Activated CD4-positive, CD25-positive, alpha-beta regulatory T cell (primary cell): Measurements from ENCODE around the gene RC3H1.
"Not testable (repeated sequence)": the region's sequence is repeated elsewhere in the genome, so short reads cannot be mapped to it uniquely, and the experiment has no call there.

Experiments
- DNase-seq, 4 experiments: peaks; one replicate each; lab custom pipeline; 2025; lab: John Stamatoyannopoulos, UW

Gene RC3H1

GRCh38 chr1:174022080-174022975 is at the start of gene RC3H1:
Gene RC3H1 (minus strand): TSS chr1:174022357. CDS start chr1:173992985, 29,372 bp downstream.
- peak; percentile 74 to 84 (median 80) for DNase-seq

- DNase-seq = no peak
Observed at GRCh38 chr1:174070614-174071013, 48.5 kb upstream of the RC3H1 start.

- DNase-seq = no peak
Observed at GRCh38 chr1:174068000-174068399, 45.8 kb upstream of the RC3H1 start.

- DNase-seq = no peak
Observed at GRCh38 chr1:174060090-174060489, 37.9 kb upstream of the RC3H1 start.

GRCh38 chr1:174058624-174059023 is 36.5 kb upstream of the RC3H1 start:
- no peak for DNase-seq

- DNase-seq = not testable (repeated sequence)
Observed at GRCh38 chr1:174056609-174057008, 34.5 kb upstream of the RC3H1 start.

- DNase-seq = not testable (repeated sequence)
Observed at GRCh38 chr1:174055797-174056196, 33.6 kb upstream of the RC3H1 start.

GRCh38 chr1:174053826-174054225 is 31.7 kb upstream of the RC3H1 start:
- no peak for DNase-seq

GRCh38 chr1:174052621-174053020 is 30.5 kb upstream of the RC3H1 start:
- DNase-seq = no peak

- no peak for DNase-seq
Observed at GRCh38 chr1:174051956-174052355, 29.8 kb upstream of the RC3H1 start.

GRCh38 chr1:174049514-174049913 is 27.4 kb upstream of the RC3H1 start:
- DNase-seq = no peak

- DNase-seq = no peak
Observed at GRCh38 chr1:174044418-174045222, 22.5 kb upstream of the RC3H1 start.

- DNase-seq = not testable (repeated sequence)
Observed at GRCh38 chr1:174042509-174042908, 20.4 kb upstream of the RC3H1 start.

- no peak for DNase-seq
Observed at GRCh38 chr1:174041369-174041768, 19.2 kb upstream of the RC3H1 start.

GRCh38 chr1:174040387-174040786 is 18.2 kb upstream of the RC3H1 start:
- DNase-seq = no peak

GRCh38 chr1:174039027-174039426 is 16.9 kb upstream of the RC3H1 start:
- no peak for DNase-seq

GRCh38 chr1:174036798-174037197 is 14.6 kb upstream of the RC3H1 start:
- no peak for DNase-seq

- DNase-seq = no peak
Observed at GRCh38 chr1:174036204-174036603, 14.0 kb upstream of the RC3H1 start.

- DNase-seq = no peak
Observed at GRCh38 chr1:174032671-174033222, 10.6 kb upstream of the RC3H1 start.

GRCh38 chr1:174031099-174031498 is 8.9 kb upstream of the RC3H1 start:
- DNase-seq = no peak

- no peak for DNase-seq
Observed at GRCh38 chr1:174028495-174028894, 6.3 kb upstream of the RC3H1 start.

GRCh38 chr1:174023440-174023839 is 1.3 kb upstream of the RC3H1 start:
- no peak for DNase-seq

GRCh38 chr1:174022976-174023277 is 770 bp upstream of the RC3H1 start:
- DNase-seq = no peak
